NCI-H460 (cell line): ENCODE results near the gene KCNG1. TPM values are rescaled to one million over a fixed set of nuclear protein-coding genes. Genes with fewer than 3 reads are reported as not detected.

ENCODE experiments used
- DNase-seq: peaks from one replicate; pipeline ENCODE4 v3.0.0-alpha.2; 2016; ENCODE audit warnings: low read depth; ENCODE audit errors: extremely low read depth
- total RNA-seq: library from RNA; depleted of rRNA; stranded (reverse); fragments of >200 nt; shearing (Covaris generic); gene quantifications from 2 replicates; pipeline ENCODE4 v1.2.3, GENCODE V29; 2014; rRNA removed

KCNG1 gene
- total RNA-seq, 1 experiment from 2014 or later: 77.5 TPM

- DNase-seq: peak; percentile 80
Observed at GRCh38 chr20:50957798-50958614, 64.9 kb downstream of the KCNG1 start, which contains the start of gene DPM1. Gene DPM1, minus strand, starts transcription at chr20:50958532. Its CDS starts 9 bp downstream, at chr20:50958523.

DNA sequence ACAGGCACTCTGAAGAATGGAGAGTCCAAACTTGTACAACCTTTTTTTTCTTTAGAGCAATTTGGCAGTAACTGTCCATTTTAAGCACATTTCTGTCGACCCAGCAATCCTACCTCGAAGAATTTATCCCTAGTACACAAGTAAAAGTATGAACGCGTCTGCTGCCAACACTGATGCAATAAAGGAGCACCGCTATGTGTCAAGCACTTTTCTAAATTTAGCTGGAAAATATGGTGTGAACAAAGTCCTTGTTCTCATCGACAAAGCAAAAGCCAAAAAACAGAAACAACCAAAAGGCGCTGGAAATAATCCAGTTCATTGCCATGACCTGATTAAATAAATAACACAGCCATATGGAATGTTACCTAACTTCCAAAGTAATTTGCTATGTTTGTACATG is 65.6 kb downstream of the KCNG1 start:
- DNase-seq: no peak

GRCh38 chr20:50953821-50954220 is 69.1 kb downstream of the KCNG1 start:
- no peak for DNase-seq

Other genes starting within 250 kb of the KCNG1 start
- 9.5 and 12.4 TPM in 2 replicates for gene BCAS4, start 228.0 kb downstream of the KCNG1 start, total RNA-seq
- gene ADNP, start 91.7 kb downstream of the KCNG1 start, total RNA-seq: 28.1 and 32.6 TPM in 2 replicates
- 87.7 and 102 TPM in 2 replicates for gene DPM1, start 64.6 kb downstream of the KCNG1 start, total RNA-seq
- gene MOCS3, start 64.3 kb downstream of the KCNG1 start, total RNA-seq: 6.4 and 6.5 TPM in 2 replicates